ENCODE data around the gene SUSD1. TPM values are rescaled to one million over a fixed set of nuclear protein-coding genes. Genes with fewer than 3 reads are reported as not detected.

Gene SUSD1
- total and polyA plus RNA-seq, 9 of the 15 experiments (the other 6 are each of a cell fraction or from before 2014, with no cell fraction given) = 10.9 to 44.4 (median 36.1) TPM

- 0 out of 4 replicates have a peak, but pooled peaks of 1 of the 2 experiments have one; percentile 8 for TF ChIP-seq MLLT1 (IDR thresholded peaks at IDR 0.05)
- no peak for TF ChIP-seq CHD4 (IDR thresholded peaks at IDR 0.05; ENCODE audit: insufficient read depth, insufficient replicate concordance, low read depth, low read length, poor library complexity, severe bottlenecking)
- no peak for TF ChIP-seq PRMT5 (CRISPR knock-in tag; IDR thresholded peaks at IDR 0.05)
- no peak for TF ChIP-seq BRCA1 (IDR thresholded peaks at IDR 0.05)
- no peak for TF ChIP-seq BRCA1 (CRISPR knock-in tag; IDR thresholded peaks at IDR 0.05)
- no peak for TF ChIP-seq SNRNP70 (optimal IDR thresholded peaks at IDR 0.05; ENCODE audit: low read depth, low read length)
- no peak for TF ChIP-seq TARDBP (IDR thresholded peaks at IDR 0.05)
- no peak for TF ChIP-seq ZNF79 (CRISPR knock-in tag; IDR thresholded peaks at IDR 0.05; ENCODE audit: low read depth)
- 0 out of 2 replicates have a peak, but pooled peaks have one; percentile 72 for TF ChIP-seq SMAD3 (CRISPR knock-in tag; conservative IDR thresholded peaks at IDR 0.05)
- TF ChIP-seq ZNF318 (IDR thresholded peaks at IDR 0.05; ENCODE audit: borderline replicate concordance in 1 of 2, low read depth in 1 of 2) = no peak
- TF ChIP-seq ZKSCAN1 (IDR thresholded peaks at IDR 0.05; ENCODE audit: low read depth, low read length) = no peak
- no peak for TF ChIP-seq HDAC6 (IDR thresholded peaks at IDR 0.05; ENCODE audit: low read depth, low read length)
- no peak for TF ChIP-seq TOE1 (IDR thresholded peaks at IDR 0.05; ENCODE audit: borderline replicate concordance)
- TF ChIP-seq TOE1 (CRISPR knock-in tag; IDR thresholded peaks at IDR 0.05; ENCODE audit: borderline replicate concordance, low read depth) = no peak
- TF ChIP-seq YY1 (IDR thresholded peaks at IDR 0.05; ENCODE audit: borderline replicate concordance in 1 of 3, control insufficient read depth in 1 of 3, extremely low read depth in 1 of 3, insufficient read depth in 3 of 3, insufficient read length in 1 of 3, insufficient replicate concordance in 2 of 3, low read depth in 1 of 3, low read length in 2 of 3) = peak in 2 of 3 experiments; percentile 63 to 65
- TF ChIP-seq ARID1B (IDR thresholded peaks at IDR 0.05) = peak; percentile 25; the same call in 1 of the 2 replicates
- TF ChIP-seq STAT5B (CRISPR knock-in tag; IDR thresholded peaks at IDR 0.05) = no peak
- no peak for TF ChIP-seq XRCC5 (IDR thresholded peaks at IDR 0.05; ENCODE audit: low read depth, low read length)
Measured at GRCh38 chr9:112174222-112174964, 704 bp downstream of the SUSD1 start (continued).

Data from K562 (cell line).